Kidney epithelial cell (primary cell): ENCODE results near the gene PXK. TPM values are rescaled to one million over a fixed set of nuclear protein-coding genes. Genes with fewer than 3 reads are reported as not detected.
A peak's percentile ranks its signal among the peaks of the same experiment; 100 is the strongest.

ENCODE experiments used
- DNase-seq: peaks from one replicate; pipeline ENCODE4 v3.0.0-alpha.2; 2010; ENCODE audit warnings: low read depth
- H3K27me3 ChIP-seq: 2 replicates; pipeline ENCODE4 v1.6.0; 2011; ENCODE audit warnings: low read length; ENCODE audit not compliant: control insufficient read depth, insufficient read depth
- H3K36me3 ChIP-seq: 2 replicates; pipeline ENCODE4 v1.5.1; 2011; ENCODE audit warnings: low read length; ENCODE audit not compliant: control insufficient read depth, insufficient read depth
- H3K4me3 ChIP-seq: 2 replicates; pipeline ENCODE4 v1.5.1; 2011; ENCODE audit warnings: low read depth, mild to moderate bottlenecking, control low read depth, low read length
- CTCF ChIP-seq: IDR thresholded peaks from 2 replicates; pipeline ENCODE4 v1.5.1; 2011; ENCODE audit warnings: mild to moderate bottlenecking, moderate library complexity, low read length, control low read depth, inconsistent platforms; ENCODE audit not compliant: insufficient read depth, poor library complexity, severe bottlenecking
- total RNA-seq: library from RNA; depleted of rRNA; stranded (reverse); fragments of >200 nt; gene quantifications from 2 replicates; pipeline ENCODE4 v1.2.3, GENCODE V29; 2015

PXK gene
- total RNA-seq, 1 donor from 2014 or later: 13.2 TPM

GRCh38 chr3:58371754-58372153 is 39.1 kb downstream of the PXK start:
- Histone ChIP-seq H3K36me3 (no peaks in the 10 kb centered on the region), H3K27me3 (no peaks in the 10 kb centered on the region), H3K4me3 (no peak overlapping the region)
- TF ChIP-seq CTCF: no peak
- DNase-seq: no peak

GRCh38 chr3:58375254-58375653 is 42.6 kb downstream of the PXK start:
- TF ChIP-seq CTCF: no peak
- no peak for DNase-seq
- Histone ChIP-seq H3K4me3 (no peak overlapping the region), H3K27me3 (no peaks in the 10 kb centered on the region), H3K36me3 (no peaks in the 10 kb centered on the region)

- H3K27me3 ChIP-seq: no peaks in the 10 kb centered on the region
- DNase-seq: no peak
- no peak for TF ChIP-seq CTCF
Observed at GRCh38 chr3:58377168-58377567, 44.5 kb downstream of the PXK start.

GRCh38 chr3:58377750-58378149 is 45.1 kb downstream of the PXK start:
- no peak overlapping the region for H3K4me3 ChIP-seq
- no peak for TF ChIP-seq CTCF
- no peaks in the 10 kb centered on the region for H3K27me3 ChIP-seq
- no peak for DNase-seq
- no peaks in the 10 kb centered on the region for H3K36me3 ChIP-seq

More at GRCh38 chr3:58377168-58377567, 44.5 kb downstream of the PXK start:
- Histone ChIP-seq H3K4me3 (no peak overlapping the region), H3K36me3 (no peaks in the 10 kb centered on the region)

GRCh38 chr3:58379351-58380073 is 46.8 kb downstream of the PXK start:
- no peak overlapping the region for H3K4me3 ChIP-seq
- no peak for DNase-seq
- no peaks in the 10 kb centered on the region for H3K27me3 ChIP-seq
- no peak for TF ChIP-seq CTCF
- no peaks in the 10 kb centered on the region for H3K36me3 ChIP-seq

GRCh38 chr3:58383476-58383875 is 50.8 kb downstream of the PXK start:
- Histone ChIP-seq H3K36me3 (no peaks in the 10 kb centered on the region), H3K27me3 (no peaks in the 10 kb centered on the region), H3K4me3 (no peak overlapping the region)
- peak; percentile 32 for DNase-seq
- TF ChIP-seq CTCF: no peak
